ENCODE results near the gene AFAP1L2.

Gene AFAP1L2

DNA sequence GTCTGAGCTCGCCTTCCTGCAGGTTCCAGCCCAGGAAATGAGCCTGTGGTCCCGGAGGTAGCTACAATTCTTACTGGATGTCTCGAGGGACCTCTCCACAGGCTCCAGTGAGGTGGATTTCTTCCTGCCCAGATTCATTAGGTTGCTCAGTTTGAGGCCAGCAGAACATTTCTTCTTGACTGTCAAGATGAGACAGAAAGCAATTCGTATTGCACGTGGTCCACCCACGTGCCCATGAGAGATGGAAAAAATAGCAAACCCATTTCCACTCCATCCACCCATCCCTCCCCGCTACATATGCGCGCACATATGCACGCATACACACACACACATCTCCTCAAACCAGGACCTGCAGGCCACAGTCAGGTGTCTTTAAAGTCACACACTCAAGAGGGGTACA, 96.6 kb downstream of the AFAP1L2 start:
- no peaks in the 10 kb centered on the region for H3K27me3 ChIP-seq (ENCODE audit: insufficient read depth, low read length, poor library complexity, severe bottlenecking)
- H4K20me1 ChIP-seq (ENCODE audit: insufficient read depth, low read length, poor library complexity, severe bottlenecking), result no peaks in the 10 kb centered on the region
- H3K79me2 ChIP-seq (ENCODE audit: insufficient read depth, low read length), result no peaks in the 10 kb centered on the region
- H2AFZ ChIP-seq (ENCODE audit: low read length), result no peak overlapping the region
- H3K9ac ChIP-seq (ENCODE audit: low read depth, low read length, poor library complexity, severe bottlenecking), result no peak overlapping the region
- TF ChIP-seq EZH2phosphoT487 (IDR thresholded peaks at IDR 0.05; ENCODE audit: borderline replicate concordance), result no peak
- TF ChIP-seq, protein P1, sequence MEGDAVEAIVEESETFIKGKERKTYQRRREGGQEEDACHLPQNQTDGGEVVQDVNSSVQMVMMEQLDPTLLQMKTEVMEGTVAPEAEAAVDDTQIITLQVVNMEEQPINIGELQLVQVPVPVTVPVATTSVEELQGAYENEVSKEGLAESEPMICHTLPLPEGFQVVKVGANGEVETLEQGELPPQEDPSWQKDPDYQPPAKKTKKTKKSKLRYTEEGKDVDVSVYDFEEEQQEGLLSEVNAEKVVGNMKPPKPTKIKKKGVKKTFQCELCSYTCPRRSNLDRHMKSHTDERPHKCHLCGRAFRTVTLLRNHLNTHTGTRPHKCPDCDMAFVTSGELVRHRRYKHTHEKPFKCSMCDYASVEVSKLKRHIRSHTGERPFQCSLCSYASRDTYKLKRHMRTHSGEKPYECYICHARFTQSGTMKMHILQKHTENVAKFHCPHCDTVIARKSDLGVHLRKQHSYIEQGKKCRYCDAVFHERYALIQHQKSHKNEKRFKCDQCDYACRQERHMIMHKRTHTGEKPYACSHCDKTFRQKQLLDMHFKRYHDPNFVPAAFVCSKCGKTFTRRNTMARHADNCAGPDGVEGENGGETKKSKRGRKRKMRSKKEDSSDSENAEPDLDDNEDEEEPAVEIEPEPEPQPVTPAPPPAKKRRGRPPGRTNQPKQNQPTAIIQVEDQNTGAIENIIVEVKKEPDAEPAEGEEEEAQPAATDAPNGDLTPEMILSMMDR (conservative IDR thresholded peaks at IDR 0.05; ENCODE audit: low read length), result no peak
- H3K4me2 ChIP-seq (ENCODE audit: low read depth, low read length, poor library complexity, severe bottlenecking), result no peak overlapping the region
- H3K4me1 ChIP-seq (ENCODE audit: insufficient read depth, low read length, poor library complexity, severe bottlenecking), result peaks cover 15% of the 10 kb centered on the region
- no peaks in the 10 kb centered on the region for H3F3A ChIP-seq (ENCODE audit: low read depth)
- H3K36me3 ChIP-seq (ENCODE audit: insufficient read depth, low read length), result no peaks in the 10 kb centered on the region
- H3K4me3 ChIP-seq (ENCODE audit: low read length, poor library complexity, severe bottlenecking), result no peak overlapping the region
- no peaks in the 10 kb centered on the region for H3K9me2 ChIP-seq (replicated peaks; ENCODE audit: low read depth, low read length)
- H3K9me3 ChIP-seq (ENCODE audit: insufficient read depth, low read depth, low read length), result no peaks in the 10 kb centered on the region

DNA sequence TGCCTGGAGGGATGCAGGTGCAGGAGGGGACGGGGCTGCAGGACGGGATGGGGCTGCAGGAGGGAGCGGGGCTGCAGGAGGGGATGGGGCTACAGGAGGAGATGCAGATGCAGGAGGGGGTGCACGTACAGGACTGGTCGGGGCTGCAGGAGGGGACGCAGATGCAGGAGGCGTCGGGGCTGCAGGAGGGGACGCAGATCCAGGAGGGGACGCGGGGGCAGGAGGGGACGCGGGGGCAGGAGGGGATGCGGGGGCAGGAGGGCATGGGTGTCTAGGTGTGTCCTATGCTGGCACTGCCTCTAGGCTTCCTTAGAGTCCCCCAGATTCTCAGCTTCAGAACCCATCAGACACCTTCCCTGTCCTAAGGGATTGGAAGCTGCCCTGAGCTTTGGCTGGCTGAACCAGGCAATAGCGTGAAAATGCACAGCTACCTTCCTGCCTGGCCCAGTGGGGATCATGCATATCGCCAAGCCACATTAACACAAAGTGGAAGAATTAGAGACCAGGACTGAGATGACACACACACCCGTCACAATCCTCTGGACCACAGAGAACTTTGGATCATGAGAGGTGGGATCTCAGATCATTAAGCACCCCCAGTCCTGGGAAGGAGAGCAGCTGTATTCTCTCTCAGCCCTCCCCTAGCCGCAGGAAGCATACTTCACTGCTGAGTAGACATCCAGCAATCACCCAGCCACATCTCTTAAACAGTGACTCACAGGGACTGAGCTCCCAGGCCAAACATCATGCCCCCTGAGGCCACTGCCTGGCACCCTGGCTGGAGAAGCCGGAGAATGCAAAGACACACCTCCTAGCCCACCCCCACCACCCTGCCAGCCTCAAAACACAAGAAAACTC, 98.0 kb downstream of the AFAP1L2 start:
- Histone ChIP-seq H3K36me3 (ENCODE audit: insufficient read depth, low read length) (no peaks in the 10 kb centered on the region), H3K4me1 (ENCODE audit: insufficient read depth, low read length, poor library complexity, severe bottlenecking) (peaks cover 15% of the 10 kb centered on the region), H3K79me2 (ENCODE audit: insufficient read depth, low read length) (no peaks in the 10 kb centered on the region), H4K20me1 (ENCODE audit: insufficient read depth, low read length, poor library complexity, severe bottlenecking) (no peaks in the 10 kb centered on the region), H3K4me3 (ENCODE audit: low read length, poor library complexity, severe bottlenecking) (no peak overlapping the region), H2AFZ (ENCODE audit: low read length) (no peak overlapping the region), H3K9me3 (ENCODE audit: insufficient read depth, low read depth, low read length) (no peaks in the 10 kb centered on the region), H3K4me2 (ENCODE audit: low read depth, low read length, poor library complexity, severe bottlenecking) (no peak overlapping the region), H3F3A (ENCODE audit: low read depth) (no peaks in the 10 kb centered on the region), H3K9ac (ENCODE audit: low read depth, low read length, poor library complexity, severe bottlenecking) (no peak overlapping the region), H3K9me2 (replicated peaks; ENCODE audit: low read depth, low read length) (no peaks in the 10 kb centered on the region), H3K27me3 (ENCODE audit: insufficient read depth, low read length, poor library complexity, severe bottlenecking) (no peaks in the 10 kb centered on the region)
- TF ChIP-seq, protein P1 (conservative IDR thresholded peaks at IDR 0.05; ENCODE audit: low read length), result no peak
- no peak for TF ChIP-seq EZH2phosphoT487 (IDR thresholded peaks at IDR 0.05; ENCODE audit: borderline replicate concordance)

DNA sequence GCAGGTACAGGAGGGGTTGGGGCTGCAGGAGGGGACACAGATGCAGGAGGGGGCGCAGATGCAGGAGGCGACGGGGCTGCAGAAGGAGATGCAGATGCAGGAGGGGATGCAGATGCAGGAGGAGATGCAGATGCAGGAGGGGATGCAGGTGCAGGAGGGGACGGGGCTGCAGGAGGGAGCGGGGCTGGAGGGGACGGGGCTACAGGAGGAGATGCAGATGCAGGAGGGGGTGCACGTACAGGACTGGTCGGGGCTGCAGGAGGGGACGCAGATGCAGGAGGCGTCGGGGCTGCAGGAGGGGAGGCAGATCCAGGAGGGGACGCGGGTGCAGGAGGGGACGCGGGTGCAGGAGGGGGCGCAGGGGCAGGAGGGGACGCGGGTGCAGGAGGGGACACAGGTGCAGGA, 98.8 kb downstream of the AFAP1L2 start:
- H3K36me3 ChIP-seq (ENCODE audit: insufficient read depth, low read length), result no peaks in the 10 kb centered on the region
- no peaks in the 10 kb centered on the region for H4K20me1 ChIP-seq (ENCODE audit: insufficient read depth, low read length, poor library complexity, severe bottlenecking)
- H3K27me3 ChIP-seq (ENCODE audit: insufficient read depth, low read length, poor library complexity, severe bottlenecking), result no peaks in the 10 kb centered on the region
- no peak for TF ChIP-seq EZH2phosphoT487 (IDR thresholded peaks at IDR 0.05; ENCODE audit: borderline replicate concordance)
- TF ChIP-seq, protein P1 (conservative IDR thresholded peaks at IDR 0.05; ENCODE audit: low read length), result no peak
- no peak overlapping the region for H2AFZ ChIP-seq (ENCODE audit: low read length)
- H3F3A ChIP-seq (ENCODE audit: low read depth), result no peaks in the 10 kb centered on the region
- no peak overlapping the region for H3K4me3 ChIP-seq (ENCODE audit: low read length, poor library complexity, severe bottlenecking)
- H3K9me3 ChIP-seq (ENCODE audit: insufficient read depth, low read depth, low read length), result no peaks in the 10 kb centered on the region
- H3K9ac ChIP-seq (ENCODE audit: low read depth, low read length, poor library complexity, severe bottlenecking), result no peak overlapping the region
- H3K9me2 ChIP-seq (replicated peaks; ENCODE audit: low read depth, low read length), result no peaks in the 10 kb centered on the region
- no peak overlapping the region for H3K4me2 ChIP-seq (ENCODE audit: low read depth, low read length, poor library complexity, severe bottlenecking)
- H3K79me2 ChIP-seq (ENCODE audit: insufficient read depth, low read length), result no peaks in the 10 kb centered on the region
- peaks cover 15% of the 10 kb centered on the region for H3K4me1 ChIP-seq (ENCODE audit: insufficient read depth, low read length, poor library complexity, severe bottlenecking)
